ENCODE data around the gene STPG1. TPM values are rescaled to one million over a fixed set of nuclear protein-coding genes. Genes with fewer than 3 reads are reported as not detected.

STPG1 gene
- total RNA-seq, 4 donors from 2014 or later = 2.2 to 5.1 (median 3.5) TPM

DNA sequence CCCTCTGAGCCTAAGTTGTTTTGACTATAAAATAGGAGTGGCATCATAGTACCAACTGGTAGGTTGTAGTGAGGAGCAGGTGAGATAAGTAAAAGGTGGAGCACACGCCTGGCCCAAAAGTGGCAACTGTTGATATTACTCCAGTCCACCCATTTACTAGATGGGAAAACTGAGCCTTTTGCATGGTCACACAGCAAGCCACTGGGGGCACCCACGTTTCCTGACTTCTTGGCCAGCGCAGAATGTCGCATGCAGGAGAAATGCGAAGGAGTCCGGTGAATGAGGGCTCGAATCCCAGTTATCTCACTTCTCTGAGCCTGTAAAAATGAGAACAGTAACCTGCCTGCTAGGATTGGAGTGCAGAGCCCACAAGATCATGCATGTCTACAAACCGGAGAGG, 73.6 kb downstream of the STPG1 start:
- ATAC-seq (ENCODE audit: low FRiP score) (no peak), DNase-seq (ENCODE audit: low spot score) (no peak)
- TF ChIP-seq CTCF (IDR thresholded peaks at IDR 0.05) = no peak

DNA sequence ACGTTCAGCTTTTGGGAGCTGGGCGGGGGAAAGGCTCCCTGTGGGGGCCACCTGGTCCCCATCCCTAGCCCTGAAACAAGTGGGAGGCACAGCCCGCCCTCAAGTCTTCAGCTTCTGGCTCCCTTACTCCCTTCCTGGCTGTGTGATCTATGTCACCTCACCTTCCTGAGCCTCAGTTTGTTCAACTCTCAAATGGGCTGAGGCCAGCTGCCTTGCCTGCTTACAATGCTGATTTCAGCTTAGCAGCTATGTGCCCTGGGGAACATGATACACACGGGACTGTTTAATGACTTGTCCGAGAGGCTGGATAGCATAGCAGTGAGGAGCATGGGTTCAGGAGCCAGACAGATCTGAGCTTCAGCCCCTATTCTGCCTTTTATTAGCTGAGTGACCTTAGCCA, 75.1 kb downstream of the STPG1 start:
- no peak for ATAC-seq (ENCODE audit: low FRiP score)
- DNase-seq (ENCODE audit: low spot score) = no peak
- no peak for TF ChIP-seq CTCF (IDR thresholded peaks at IDR 0.05)

- ATAC-seq (ENCODE audit: low FRiP score) (no peak), DNase-seq (ENCODE audit: low spot score) (no peak)
- no peak for TF ChIP-seq CTCF (IDR thresholded peaks at IDR 0.05)
Measured at GRCh38 chr1:24337455-24337854, 76.1 kb downstream of the STPG1 start.

DNA sequence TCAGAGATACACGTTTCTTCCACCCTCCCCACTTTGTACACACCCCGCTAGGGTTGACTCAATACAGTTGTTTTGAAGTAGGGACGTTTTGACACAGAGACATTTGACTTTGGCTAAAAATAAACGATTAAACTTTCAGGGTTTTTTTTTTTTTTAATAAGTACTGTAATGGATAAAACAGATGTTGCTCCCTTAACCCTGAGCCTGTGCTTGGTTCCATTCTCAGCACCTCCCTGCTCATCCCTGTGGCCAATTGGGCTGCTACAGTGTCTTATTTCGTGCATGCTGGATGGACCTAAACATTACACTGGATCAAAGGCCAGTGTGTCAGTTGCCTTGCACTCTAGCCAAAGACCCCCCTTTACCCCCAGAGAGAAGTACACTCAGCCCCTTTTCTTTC, 77.5 kb downstream of the STPG1 start:
- ATAC-seq (ENCODE audit: low FRiP score) (no peak), DNase-seq (ENCODE audit: low spot score) (no peak)
- no peak for TF ChIP-seq CTCF (IDR thresholded peaks at IDR 0.05)

DNA sequence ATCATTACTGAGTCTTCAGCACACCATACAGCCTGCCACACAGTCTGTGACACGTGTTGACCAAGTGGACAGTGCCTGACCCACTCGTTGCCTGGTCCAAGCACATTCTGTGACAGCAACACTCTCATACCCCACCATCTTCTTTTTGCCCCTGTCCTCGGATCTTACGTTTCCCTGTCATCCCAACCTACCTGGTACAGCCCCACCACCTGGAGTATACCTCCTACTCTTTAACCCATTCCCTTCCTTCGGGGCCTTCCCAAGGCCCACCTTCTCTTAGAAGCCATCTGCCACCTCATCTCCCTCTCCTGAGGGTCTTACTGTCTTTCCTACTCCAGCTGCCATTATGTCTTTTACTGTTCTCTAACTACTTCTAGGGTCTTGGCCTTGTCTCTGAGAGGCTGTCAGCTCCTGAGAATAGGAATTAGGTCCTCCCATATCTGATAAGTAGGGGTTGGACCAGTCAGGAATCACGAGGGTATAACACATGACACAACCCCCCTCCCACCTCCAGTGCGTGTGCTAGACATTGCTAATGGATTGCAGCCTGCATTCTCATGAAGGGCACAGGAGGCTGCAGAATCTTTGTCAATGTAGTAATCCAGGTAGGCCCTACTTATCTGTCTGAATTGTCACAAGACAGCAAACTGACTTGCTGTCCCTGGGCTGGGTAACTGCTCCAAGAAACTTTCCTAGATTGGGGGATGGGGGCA, 81.5 kb downstream of the STPG1 start:
- DNase-seq (ENCODE audit: low spot score) (no peak), ATAC-seq (ENCODE audit: low FRiP score) (no peak)
- no peak for TF ChIP-seq CTCF (IDR thresholded peaks at IDR 0.05)

DNA sequence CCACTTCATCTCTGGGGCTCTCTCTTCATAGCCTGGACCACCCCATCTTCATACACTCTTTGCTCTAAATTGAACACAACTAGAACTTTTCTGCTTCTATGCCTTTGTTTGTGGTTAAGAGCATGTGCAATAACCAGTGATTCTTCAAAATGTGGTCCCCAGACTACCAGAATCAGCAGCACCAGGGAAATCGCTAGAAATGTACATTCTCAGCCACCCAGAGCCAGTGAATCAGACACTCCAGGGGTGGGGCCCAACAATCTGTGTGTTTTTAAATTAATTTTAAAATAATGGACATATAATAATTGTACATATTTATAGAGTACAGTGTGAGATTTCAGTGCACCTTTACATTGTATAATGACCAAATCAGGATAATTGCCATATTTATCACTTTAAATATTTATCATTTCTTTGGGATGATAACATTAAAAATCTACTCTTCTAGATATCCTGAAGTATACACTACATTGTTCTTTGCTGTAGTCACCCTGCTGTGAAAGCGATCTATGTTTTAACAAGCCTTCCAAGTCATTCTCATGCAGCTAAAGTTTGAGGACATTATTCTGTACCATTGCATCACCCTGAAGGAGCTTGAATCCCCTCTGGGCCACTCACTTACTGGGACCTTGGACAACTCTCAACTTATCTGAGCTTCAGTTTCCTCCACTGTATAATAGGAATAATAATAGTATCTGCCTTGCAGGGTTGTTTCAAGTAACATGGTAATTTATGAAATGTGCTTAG, 83.6 kb downstream of the STPG1 start:
- TF ChIP-seq CTCF (IDR thresholded peaks at IDR 0.05) = no peak
- ATAC-seq (ENCODE audit: low FRiP score) = no peak
- DNase-seq (ENCODE audit: low spot score) = no peak

DNA sequence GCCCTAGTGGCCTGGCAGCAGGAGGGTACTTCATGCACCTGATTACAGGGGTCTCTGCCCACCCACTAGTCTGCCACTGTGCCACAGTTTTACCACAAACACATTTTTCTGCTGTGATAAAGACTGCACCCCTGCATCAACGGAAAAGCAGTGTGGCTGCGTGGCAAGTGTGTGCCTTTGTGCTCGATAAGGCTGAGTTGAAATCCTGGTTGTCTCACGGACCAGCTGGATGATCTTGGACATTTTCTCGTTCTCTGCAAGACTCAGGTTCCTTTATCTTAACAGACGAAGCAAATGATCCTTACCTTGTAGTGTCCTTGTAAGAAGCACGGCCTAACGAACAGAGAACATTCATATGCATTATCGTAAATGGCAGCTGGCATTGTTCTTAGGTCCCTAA, 84.3 kb downstream of the STPG1 start:
- ATAC-seq (ENCODE audit: low FRiP score) (no peak), DNase-seq (ENCODE audit: low spot score) (no peak)
- TF ChIP-seq CTCF (IDR thresholded peaks at IDR 0.05) = no peak

All from omental fat pad (tissue), 4 donors.